Measurements from ENCODE around the gene NRDC.
"Not testable (repeated sequence)": the region's sequence is repeated elsewhere in the genome, so short reads cannot be mapped to it uniquely, and the experiment has no call there.

Gene NRDC

GRCh38 chr1:51850420-51851223, 27.9 kb downstream of the NRDC start:
- DNase-seq (ENCODE audit: low read depth in 2 of 3, low spot score in 1 of 3): no peak

GRCh38 chr1:51847294-51847920, 31.1 kb downstream of the NRDC start:
- no peak for DNase-seq (ENCODE audit: low read depth in 2 of 3, low spot score in 1 of 3)

- DNase-seq (ENCODE audit: low read depth in 2 of 3, low spot score in 1 of 3): peak in 2 of 3 donors; percentile 8 to 12
These were observed 34.6 kb downstream of the NRDC start for GRCh38 chr1:51843948-51844347.

GRCh38 chr1:51842261-51842660, 36.3 kb downstream of the NRDC start:
- no peak for DNase-seq (ENCODE audit: low read depth in 2 of 3, low spot score in 1 of 3)

- no peak for DNase-seq (ENCODE audit: low read depth in 2 of 3, low spot score in 1 of 3)
These were observed 37.6 kb downstream of the NRDC start for GRCh38 chr1:51840743-51841461.

- DNase-seq (ENCODE audit: low read depth in 2 of 3, low spot score in 1 of 3): no peak
These were observed 38.3 kb downstream of the NRDC start for GRCh38 chr1:51840182-51840581.

GRCh38 chr1:51839094-51839493, 39.4 kb downstream of the NRDC start:
- no peak for DNase-seq (ENCODE audit: low read depth in 2 of 3, low spot score in 1 of 3)

GRCh38 chr1:51837243-51837642, 41.3 kb downstream of the NRDC start:
- no peak for DNase-seq (ENCODE audit: low read depth in 2 of 3, low spot score in 1 of 3)

GRCh38 chr1:51833700-51834099, 44.8 kb downstream of the NRDC start:
- DNase-seq (ENCODE audit: low read depth in 2 of 3, low spot score in 1 of 3): no peak

- no peak for DNase-seq (ENCODE audit: low read depth in 2 of 3, low spot score in 1 of 3)
These were observed 49.5 kb downstream of the NRDC start for GRCh38 chr1:51829058-51829457.

- DNase-seq (ENCODE audit: low read depth in 2 of 3, low spot score in 1 of 3): no peak
These were observed 58.7 kb downstream of the NRDC start for GRCh38 chr1:51819810-51820209.

- DNase-seq (ENCODE audit: low read depth in 2 of 3, low spot score in 1 of 3): not testable (repeated sequence)
These were observed 59.5 kb downstream of the NRDC start for GRCh38 chr1:51819021-51819420.

GRCh38 chr1:51818487-51818886, 60.0 kb downstream of the NRDC start:
- no peak for DNase-seq (ENCODE audit: low read depth in 2 of 3, low spot score in 1 of 3)

GRCh38 chr1:51814513-51814912, 64.0 kb downstream of the NRDC start:
- no peak for DNase-seq (ENCODE audit: low read depth in 2 of 3, low spot score in 1 of 3)

GRCh38 chr1:51799372-51799771, 79.2 kb downstream of the NRDC start:
- DNase-seq (ENCODE audit: low read depth in 2 of 3, low spot score in 1 of 3): no peak

- no peak for DNase-seq (ENCODE audit: low read depth in 2 of 3, low spot score in 1 of 3)
These were observed 83.7 kb downstream of the NRDC start for GRCh38 chr1:51794868-51795267.

GRCh38 chr1:51794260-51794659, 84.3 kb downstream of the NRDC start:
- DNase-seq (ENCODE audit: low read depth in 2 of 3, low spot score in 1 of 3): no peak

GRCh38 chr1:51792864-51793263, 85.7 kb downstream of the NRDC start:
- no peak for DNase-seq (ENCODE audit: low read depth in 2 of 3, low spot score in 1 of 3)

- no peak for DNase-seq (ENCODE audit: low read depth in 2 of 3, low spot score in 1 of 3)
These were observed 86.6 kb downstream of the NRDC start for GRCh38 chr1:51791888-51792287.

- DNase-seq (ENCODE audit: low read depth in 2 of 3, low spot score in 1 of 3): no peak
These were observed 88.1 kb downstream of the NRDC start for GRCh38 chr1:51790385-51790784.

- no peak for DNase-seq (ENCODE audit: low read depth in 2 of 3, low spot score in 1 of 3)
These were observed 89.2 kb downstream of the NRDC start for GRCh38 chr1:51789342-51789741.

- no peak for DNase-seq (ENCODE audit: low read depth in 2 of 3, low spot score in 1 of 3)
These were observed 89.6 kb downstream of the NRDC start for GRCh38 chr1:51788938-51789337.
